ENCODE data around the gene RAD51B. TPM values are rescaled to one million over a fixed set of nuclear protein-coding genes. Genes with fewer than 3 reads are reported as not detected.
"Not testable (repeated sequence)": the region's sequence is repeated elsewhere in the genome, so short reads cannot be mapped to it uniquely, and the experiment has no call there.

The RAD51B gene
- total RNA-seq, 1 donor from 2014 or later, result 8.9 TPM

GRCh38 chr14:68018598-68018997 is 199.0 kb downstream of the RAD51B start:
- no peak for DNase-seq (ENCODE audit: low read depth in 2 of 2)

- DNase-seq (ENCODE audit: low read depth in 2 of 2), result no peak
Observed at GRCh38 chr14:68020493-68020892, 200.9 kb downstream of the RAD51B start.

- no peak for DNase-seq (ENCODE audit: low read depth in 2 of 2)
Observed at GRCh38 chr14:68020999-68021663, 201.6 kb downstream of the RAD51B start.

GRCh38 chr14:68027276-68027675 is 207.7 kb downstream of the RAD51B start:
- DNase-seq (ENCODE audit: low read depth in 2 of 2), result peak in 1 of 2 donors; percentile 16

- no peak for DNase-seq (ENCODE audit: low read depth in 2 of 2)
Observed at GRCh38 chr14:68028075-68028474, 208.5 kb downstream of the RAD51B start.

- not testable (repeated sequence) for DNase-seq (ENCODE audit: low read depth in 2 of 2)
Observed at GRCh38 chr14:68031011-68031410, 211.4 kb downstream of the RAD51B start.

- DNase-seq (ENCODE audit: low read depth in 2 of 2), result no peak
Observed at GRCh38 chr14:68032154-68032553, 212.6 kb downstream of the RAD51B start.

GRCh38 chr14:68033336-68033932 is 213.9 kb downstream of the RAD51B start:
- DNase-seq (ENCODE audit: low read depth in 2 of 2), result no peak

- no peak for DNase-seq (ENCODE audit: low read depth in 2 of 2)
Observed at GRCh38 chr14:68034896-68035295, 215.3 kb downstream of the RAD51B start.

- no peak for DNase-seq (ENCODE audit: low read depth in 2 of 2)
Observed at GRCh38 chr14:68036202-68036601, 216.6 kb downstream of the RAD51B start.

- peak; percentile 27 to 62 for DNase-seq (ENCODE audit: low read depth in 2 of 2)
Observed at GRCh38 chr14:68039593-68039992, 220.0 kb downstream of the RAD51B start.

GRCh38 chr14:68040633-68041369 is 221.2 kb downstream of the RAD51B start:
- DNase-seq (ENCODE audit: low read depth in 2 of 2), result no peak

GRCh38 chr14:68041876-68042354 is 222.3 kb downstream of the RAD51B start:
- DNase-seq (ENCODE audit: low read depth in 2 of 2), result no peak

GRCh38 chr14:68042586-68043210 is 223.1 kb downstream of the RAD51B start:
- DNase-seq (ENCODE audit: low read depth in 2 of 2), result no peak

GRCh38 chr14:68043752-68044151 is 224.2 kb downstream of the RAD51B start:
- DNase-seq (ENCODE audit: low read depth in 2 of 2), result no peak

- no peak for DNase-seq (ENCODE audit: low read depth in 2 of 2)
Observed at GRCh38 chr14:68047906-68048305, 228.3 kb downstream of the RAD51B start.

- DNase-seq (ENCODE audit: low read depth in 2 of 2), result not testable (repeated sequence)
Observed at GRCh38 chr14:68048815-68049214, 229.2 kb downstream of the RAD51B start.

GRCh38 chr14:68050177-68050576 is 230.6 kb downstream of the RAD51B start:
- DNase-seq (ENCODE audit: low read depth in 2 of 2), result no peak

GRCh38 chr14:68051146-68051545 is 231.6 kb downstream of the RAD51B start:
- no peak for DNase-seq (ENCODE audit: low read depth in 2 of 2)

GRCh38 chr14:68060198-68060597 is 240.6 kb downstream of the RAD51B start:
- no peak for DNase-seq (ENCODE audit: low read depth in 2 of 2)

GRCh38 chr14:68062651-68063050 is 243.1 kb downstream of the RAD51B start:
- no peak for DNase-seq (ENCODE audit: low read depth in 2 of 2)

GRCh38 chr14:68065322-68065721 is 245.7 kb downstream of the RAD51B start:
- DNase-seq (ENCODE audit: low read depth in 2 of 2), result no peak

All from lung microvascular endothelial cell (primary cell).